MCF 10A (cell line): ENCODE measurements around the gene KRTAP9-7. TPM values are rescaled to one million over a fixed set of nuclear protein-coding genes. Genes with fewer than 3 reads are reported as not detected.

Experiments
- BruUV-seq: library from RNA; stranded (reverse); fragments of 400-500 nt; replicated peaks from 2 replicates; lab custom pipeline; 2021; lab: Mats Ljungman, UMichigan
- CTCF ChIA-PET: fragments of 300-600 bp; sonication (Branson Sonifier 250); formaldehyde crosslinking; extraction: SDS; loops from one replicate; lab custom pipeline; 2021; ENCODE audit warnings: antibody characterized with exemption, inconsistent platforms; lab: Yijun Ruan, JAX
- POLR2A ChIA-PET: fragments of 300-600, 350-650 bp; sonication (Branson Sonifier 250); formaldehyde crosslinking; extraction: SDS; loops from one replicate; lab custom pipeline; 2020; ENCODE audit warnings: antibody characterized with exemption, inconsistent platforms; lab: Yijun Ruan, JAX
- DNase-seq: peaks from one replicate; pipeline ENCODE4 v3.0.0-alpha.2; 2018; ENCODE audit not compliant: unreplicated experiment
- H3K27ac Mint-ChIP-seq: one replicate; pipeline ENCODE4 v1.8.0; 2022; ENCODE audit warnings: mild to moderate bottlenecking, low read depth, mixed read lengths; ENCODE audit not compliant: unreplicated experiment
- H3K27me3 Mint-ChIP-seq: one replicate; pipeline ENCODE4 v1.8.0; 2022; ENCODE audit warnings: mixed read lengths; ENCODE audit not compliant: insufficient read depth, unreplicated experiment
- H3K36me3 Mint-ChIP-seq: one replicate; pipeline ENCODE4 v1.8.0; 2022; ENCODE audit warnings: mild to moderate bottlenecking, moderate library complexity, mixed read lengths; ENCODE audit not compliant: insufficient read depth, unreplicated experiment
- H3K4me1 Mint-ChIP-seq: one replicate; pipeline ENCODE4 v1.8.0; 2022; ENCODE audit warnings: mixed read lengths; ENCODE audit not compliant: insufficient read depth, unreplicated experiment
- H3K4me3 Mint-ChIP-seq: one replicate; pipeline ENCODE4 v1.8.0; 2022; ENCODE audit warnings: mild to moderate bottlenecking, moderate library complexity, mixed read lengths; ENCODE audit not compliant: unreplicated experiment
- H3K9me3 Mint-ChIP-seq: one replicate; pipeline ENCODE4 v1.8.0; 2022; ENCODE audit warnings: mixed read lengths; ENCODE audit not compliant: unreplicated experiment
- CTCF ChIP-seq: fragments of 200-600 bp; IDR thresholded peaks from one replicate; pipeline ENCODE4 v1.8.0; 2022; ENCODE audit warnings: antibody characterized with exemption, mild to moderate bottlenecking; ENCODE audit not compliant: unreplicated experiment
- intact Hi-C: fragments of 100-400 bp; cut with micrococcal nuclease; formaldehyde crosslinking; loops from 2 replicates; pipeline ENCODE4 v1.14.1; 2022
- total RNA-seq: library from RNA; stranded (reverse); gene quantifications from 2 replicates; pipeline ENCODE4 v1.2.3, GENCODE V29; 2022

KRTAP9-7 gene
- total RNA-seq, 1 experiment from 2014 or later = not detected

- no TSS peak for BruUV-seq
- Mint-ChIP-seq H3K27ac (no peak overlapping the region), H3K27me3 (no peaks in the 10 kb centered on the region), H3K4me3 (no peak overlapping the region), H3K36me3 (no peaks in the 10 kb centered on the region), H3K9me3 (peaks cover 10% of the 10 kb centered on the region), H3K4me1 (no peaks in the 10 kb centered on the region)
- ChIA-PET CTCF (interaction anchor here (0.6 to 5.3 kb wide), 51 partner anchors 8 to 520 kb away, joined by 3 to 57 read pairs (median 4); partner anchors contain the start of genes KRT36, KRTAP1-4, KRTAP4-1 and KRTAP4-2), POLR2A (interaction anchor here (0.6 to 3.1 kb wide), 10 partner anchors 20 to 465 kb away, joined by 3 to 19 read pairs (median 5); partner anchors contain the start of gene KRTAP29-1)
- intact Hi-C loops = loop anchor here (1.0 to 10.0 kb wide), 5 partner anchors 227 to 697 kb away; no protein-coding TSS in a partner anchor
- peak; percentile 76 for TF ChIP-seq CTCF
- peak; percentile 61 for DNase-seq
Observed at GRCh38 chr17:41322094-41322902, 46.8 kb downstream of the KRTAP9-7 start.

GRCh38 chr17:41322903-41323895 is 47.7 kb downstream of the KRTAP9-7 start:
- Mint-ChIP-seq H3K4me3 (no peak overlapping the region), H3K4me1 (no peaks in the 10 kb centered on the region)

GRCh38 chr17:41324180-41325075 is 48.9 kb downstream of the KRTAP9-7 start:
- peaks cover 5% of the 10 kb centered on the region for H3K9me3 Mint-ChIP-seq

More at GRCh38 chr17:41322903-41323895, 47.7 kb downstream of the KRTAP9-7 start:
- TF ChIP-seq CTCF = no peak
- ChIA-PET CTCF (interaction anchor here (0.6 to 5.3 kb wide), 57 partner anchors 7 to 521 kb away, joined by 3 to 57 read pairs (median 4); partner anchors contain the start of genes KRT36, KRT37, KRTAP1-4 and KRTAP4-1), POLR2A (interaction anchor here (0.7 to 3.1 kb wide), 6 partner anchors 23 to 466 kb away, joined by 3 to 19 read pairs (median 4); no protein-coding TSS in a partner anchor)
- DNase-seq = no peak
- no TSS peak for BruUV-seq
- no peaks in the 10 kb centered on the region for H3K36me3 Mint-ChIP-seq
- peaks cover 10% of the 10 kb centered on the region for H3K9me3 Mint-ChIP-seq
- H3K27ac Mint-ChIP-seq = no peak overlapping the region
- no peaks in the 10 kb centered on the region for H3K27me3 Mint-ChIP-seq
- intact Hi-C loops = loop anchor here (1.0 to 10.0 kb wide), 5 partner anchors 226 to 698 kb away; no protein-coding TSS in a partner anchor

More at GRCh38 chr17:41324180-41325075, 48.9 kb downstream of the KRTAP9-7 start:
- ChIA-PET POLR2A (interaction anchor here (0.7 kb wide), 1 partner anchor 415 kb away, joined by 3 read pairs; no protein-coding TSS in a partner anchor), CTCF (interaction anchor here (0.6 to 5.3 kb wide), 13 partner anchors 10 to 465 kb away, joined by 3 to 57 read pairs (median 4); partner anchors contain the start of gene KRT37)
- no peak overlapping the region for H3K4me3 Mint-ChIP-seq
- BruUV-seq = no TSS peak
- intact Hi-C loops = loop anchor here (1.0 to 10.0 kb wide), 3 partner anchors 172 to 700 kb away; no protein-coding TSS in a partner anchor
- peak; percentile 51 for DNase-seq
- no peaks in the 10 kb centered on the region for H3K4me1 Mint-ChIP-seq
- H3K27me3 Mint-ChIP-seq = no peaks in the 10 kb centered on the region
- no peak overlapping the region for H3K27ac Mint-ChIP-seq
- TF ChIP-seq CTCF = peak; percentile 35
- no peaks in the 10 kb centered on the region for H3K36me3 Mint-ChIP-seq
